NCI-H748 treated with DMSO at 0.1 percent for 48 hours (cell line): ENCODE measurements around the gene VKORC1.

Experiments used
- DNase-seq: peaks from one replicate; lab custom pipeline; 2025; lab: John Stamatoyannopoulos, UW

The VKORC1 gene

DNA sequence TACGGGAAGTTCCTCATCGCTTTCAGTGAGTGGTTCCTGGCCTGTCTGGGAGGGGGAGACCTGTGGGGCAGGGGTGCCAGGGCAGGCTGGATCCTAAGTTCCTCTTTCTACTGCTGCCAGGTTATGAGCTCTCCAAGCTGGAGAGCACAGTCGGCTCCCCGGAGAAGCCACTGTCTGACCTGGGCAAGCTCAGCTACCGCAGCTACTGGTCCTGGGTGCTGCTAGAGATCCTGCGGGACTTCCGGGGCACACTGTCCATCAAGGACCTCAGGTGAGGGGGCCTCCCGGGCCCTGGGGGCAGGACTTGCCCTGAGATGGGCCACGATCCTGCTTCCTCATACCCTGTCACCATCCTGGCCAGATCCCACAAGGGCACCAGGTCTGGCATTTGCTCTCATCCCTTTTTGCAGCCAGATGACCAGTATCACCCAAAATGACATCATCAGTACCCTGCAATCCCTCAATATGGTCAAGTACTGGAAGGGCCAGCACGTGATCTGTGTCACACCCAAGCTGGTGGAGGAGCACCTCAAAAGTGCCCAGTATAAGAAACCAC lies 35.8 kb upstream of the VKORC1 start:
- DNase-seq = no peak

DNA sequence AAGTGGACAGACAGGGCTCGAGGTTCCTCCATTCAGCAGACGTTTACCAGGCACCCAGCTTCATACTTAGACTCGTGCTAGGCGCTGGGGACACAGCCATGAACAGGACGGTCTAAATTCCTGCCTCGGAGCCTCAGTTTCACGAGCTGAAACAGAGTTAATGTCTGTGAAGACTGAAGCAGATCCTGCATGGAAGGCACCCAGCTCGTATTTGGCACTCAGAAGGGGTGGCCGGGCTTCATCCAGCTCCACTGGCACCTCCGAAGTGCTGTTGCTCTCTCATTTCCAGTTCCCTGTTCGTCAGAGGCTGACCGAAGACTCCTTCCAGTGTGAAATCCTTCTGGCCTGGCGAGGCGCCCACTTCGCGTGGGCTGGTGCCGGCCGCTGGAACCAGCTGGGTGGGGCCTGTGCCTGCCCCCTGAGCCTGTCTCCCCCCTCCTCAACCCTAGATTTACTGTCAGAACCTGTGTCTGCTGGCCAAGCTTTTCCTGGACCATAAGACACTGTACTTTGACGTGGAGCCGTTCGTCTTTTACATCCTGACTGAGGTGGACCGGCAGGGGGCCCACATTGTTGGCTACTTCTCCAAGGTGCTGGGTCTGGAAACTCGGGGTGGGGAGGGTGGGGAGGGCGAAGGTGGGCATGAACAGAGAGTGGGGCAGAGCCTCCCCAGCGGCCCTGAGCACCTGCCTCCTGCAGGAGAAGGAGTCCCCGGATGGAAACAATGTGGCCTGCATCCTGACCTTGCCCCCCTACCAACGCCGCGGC lies 35.2 kb upstream of the VKORC1 start:
- DNase-seq = no peak

DNA sequence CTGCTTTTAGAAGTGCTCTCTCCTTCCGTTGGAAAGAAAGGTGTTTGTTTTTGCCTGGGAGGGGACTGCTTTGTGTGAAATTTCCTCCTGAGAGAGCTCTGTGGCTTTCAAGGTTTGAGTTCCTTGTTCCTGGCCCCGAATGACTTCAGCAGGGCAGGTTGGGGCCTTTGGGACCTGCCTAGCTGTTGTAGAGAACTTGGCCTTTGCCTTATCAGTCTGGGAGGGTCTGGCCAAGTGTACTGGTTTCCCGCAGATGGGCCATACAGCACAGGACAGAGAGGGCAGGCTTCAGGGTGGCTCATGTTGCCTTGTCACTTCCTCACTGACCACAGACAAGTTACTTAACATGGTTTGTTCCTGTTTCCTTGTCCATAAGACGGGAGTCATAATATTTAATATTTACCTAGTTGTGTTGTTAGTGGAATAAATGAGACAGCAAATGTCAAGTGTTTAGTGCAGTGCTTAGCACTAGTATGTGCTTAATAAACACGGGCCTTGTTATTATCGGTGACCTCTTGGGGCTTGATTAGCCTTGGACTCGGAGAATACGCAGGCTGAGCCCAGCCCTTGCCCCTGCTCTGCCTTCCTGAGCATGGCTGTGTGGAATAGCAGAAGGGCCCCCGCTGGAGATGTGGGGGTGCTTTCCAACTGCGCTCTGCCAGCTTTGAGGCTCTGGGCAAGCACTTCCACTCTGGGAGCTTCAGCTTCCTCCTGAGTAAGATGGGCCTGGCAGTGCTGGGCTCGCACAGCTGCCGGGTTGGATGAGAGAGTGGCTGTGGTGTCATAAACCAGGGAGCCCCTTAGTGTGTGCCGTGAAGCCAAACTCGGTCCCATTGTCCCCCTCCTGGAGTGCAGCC lies 34.3 kb upstream of the VKORC1 start:
- DNase-seq = no peak

DNA sequence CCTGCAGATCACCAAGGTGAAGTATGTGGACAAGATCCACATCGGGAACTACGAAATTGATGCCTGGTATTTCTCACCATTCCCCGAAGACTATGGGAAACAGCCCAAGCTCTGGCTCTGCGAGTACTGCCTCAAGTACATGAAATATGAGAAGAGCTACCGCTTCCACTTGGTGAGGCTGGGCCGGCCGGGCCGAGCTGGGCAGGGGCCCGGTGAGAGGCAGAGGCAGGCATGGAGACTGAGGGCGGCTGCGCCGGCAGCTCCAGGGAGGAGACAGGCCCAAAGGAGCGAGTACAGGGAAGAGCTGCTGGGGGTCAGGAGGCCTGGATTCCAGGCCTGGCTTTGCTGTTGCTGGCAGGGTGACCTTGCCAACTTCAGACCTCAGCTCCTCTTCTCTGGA lies 32.6 kb upstream of the VKORC1 start:
- DNase-seq = no peak

DNA sequence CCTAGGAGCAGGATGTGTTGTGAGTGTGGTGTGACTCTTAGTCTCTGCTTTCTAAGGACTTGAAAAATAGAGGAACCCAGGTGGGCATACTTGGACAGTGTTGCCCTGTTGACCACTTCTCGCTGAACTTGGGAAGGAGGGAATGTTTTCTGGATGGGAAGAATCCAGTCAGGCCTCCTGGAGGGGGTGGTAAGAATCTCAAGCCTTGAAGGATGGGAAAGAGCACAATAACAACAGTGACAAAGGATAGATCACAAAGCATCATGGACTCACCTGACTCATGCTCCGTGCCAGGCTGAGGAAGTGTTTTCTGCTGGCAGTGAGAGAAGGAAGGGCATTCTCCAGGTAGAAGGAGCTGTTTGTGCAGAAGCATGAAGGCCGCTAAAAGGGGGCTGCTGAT lies 31.2 kb upstream of the VKORC1 start:
- DNase-seq = no peak

DNA sequence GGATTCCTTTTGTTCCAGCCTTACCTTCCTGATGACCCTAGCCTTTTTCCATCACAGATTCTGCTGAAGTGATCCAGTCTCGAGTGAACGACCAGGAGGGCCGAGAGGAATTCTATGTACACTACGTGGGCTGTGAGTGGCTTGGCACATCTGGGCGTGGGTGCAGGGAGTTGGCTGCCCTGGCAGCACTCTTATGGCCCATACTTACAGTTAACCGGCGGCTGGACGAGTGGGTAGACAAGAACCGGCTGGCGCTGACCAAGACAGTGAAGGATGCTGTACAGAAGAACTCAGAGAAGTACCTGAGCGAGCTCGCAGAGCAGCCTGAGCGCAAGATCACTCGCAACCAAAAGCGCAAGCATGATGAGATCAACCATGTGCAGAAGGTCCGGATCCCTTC lies 25.5 kb upstream of the VKORC1 start:
- no peak for DNase-seq

DNA sequence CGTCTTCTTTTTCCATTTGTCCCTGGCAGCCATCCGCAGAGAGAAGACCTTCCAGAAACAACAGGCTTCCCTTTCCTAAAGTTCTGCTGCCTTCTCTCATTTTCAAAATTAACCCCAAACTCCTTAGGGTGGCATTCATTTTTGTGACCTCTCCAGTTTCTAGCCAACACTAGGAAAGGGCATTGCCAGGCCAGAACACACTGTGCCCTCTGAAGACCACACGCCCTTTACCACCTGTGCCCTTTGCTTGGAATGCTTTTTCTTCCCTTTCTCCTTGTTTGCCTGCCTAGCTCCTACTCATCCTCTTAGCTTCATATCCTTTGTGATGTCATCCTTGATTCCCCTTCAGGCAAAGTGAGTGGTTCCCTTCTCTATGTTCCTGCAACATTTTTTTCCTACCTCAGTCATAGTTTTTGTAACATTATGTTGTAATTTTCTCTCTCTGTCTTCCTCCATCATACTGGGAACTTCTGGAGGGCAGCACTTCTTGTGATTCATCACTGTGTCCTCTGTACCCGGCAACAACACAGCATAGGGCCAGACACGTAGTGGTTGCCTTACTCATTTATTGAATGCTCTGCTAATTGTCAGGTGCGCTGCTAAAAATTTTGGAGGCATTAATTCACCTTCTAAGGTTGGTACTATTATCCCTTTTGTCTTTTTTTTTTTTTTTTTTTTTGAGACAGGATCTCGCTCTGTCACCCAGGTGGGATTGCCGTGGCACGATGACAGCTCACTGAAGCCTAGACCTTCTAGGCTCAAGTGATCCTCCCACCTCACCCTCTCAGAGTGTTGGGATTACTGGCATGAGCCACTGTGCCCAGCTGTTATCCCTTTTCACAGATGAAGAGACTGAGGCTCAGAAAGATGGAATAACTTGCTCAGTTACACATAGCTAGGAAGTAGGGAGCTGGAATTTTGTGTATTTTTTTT lies 23.9 kb upstream of the VKORC1 start:
- DNase-seq = no peak

DNA sequence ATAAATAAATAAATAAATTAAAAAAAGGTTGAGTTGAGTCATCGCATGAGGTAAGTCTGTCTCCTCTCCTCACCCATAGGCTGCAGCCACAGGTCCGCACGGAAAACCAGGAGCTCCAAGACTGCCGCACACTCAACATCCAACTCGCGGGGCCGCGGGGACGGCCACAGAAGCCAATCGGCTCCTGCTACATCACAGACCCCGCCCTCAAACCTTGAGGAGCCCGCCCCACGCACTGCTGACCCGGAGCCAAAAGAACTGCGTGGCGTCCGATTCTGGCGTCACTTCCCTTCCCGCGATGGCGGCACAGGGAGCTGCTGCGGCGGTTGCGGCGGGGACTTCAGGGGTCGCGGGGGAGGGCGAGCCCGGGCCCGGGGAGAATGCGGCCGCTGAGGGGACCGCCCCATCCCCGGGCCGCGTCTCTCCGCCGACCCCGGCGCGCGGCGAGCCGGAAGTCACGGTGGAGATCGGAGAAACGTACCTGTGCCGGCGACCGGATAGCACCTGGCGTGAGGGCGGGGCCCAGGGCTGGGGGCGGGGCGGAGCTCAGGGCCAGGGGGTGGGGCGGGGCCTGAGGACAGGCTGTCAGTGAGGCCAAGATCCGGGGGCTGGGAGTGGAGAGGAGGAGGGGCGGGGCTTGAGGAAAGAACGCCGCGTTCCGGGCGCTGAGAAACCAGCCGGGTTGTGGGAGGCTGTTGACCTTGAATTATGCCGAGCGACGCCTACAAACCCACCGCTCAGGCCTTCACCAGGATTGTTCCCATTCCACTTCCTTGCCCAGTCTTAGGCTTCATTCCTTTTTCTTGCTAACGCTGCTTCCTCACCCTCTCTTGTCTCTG lies 23.0 kb upstream of the VKORC1 start, which contains the start of gene KAT8:
Gene KAT8 (plus strand): TSS at position 281 of the 839 bp plus-strand sequence. CDS start 18 bp downstream, at position 299.
- peak; percentile 93 for DNase-seq

DNA sequence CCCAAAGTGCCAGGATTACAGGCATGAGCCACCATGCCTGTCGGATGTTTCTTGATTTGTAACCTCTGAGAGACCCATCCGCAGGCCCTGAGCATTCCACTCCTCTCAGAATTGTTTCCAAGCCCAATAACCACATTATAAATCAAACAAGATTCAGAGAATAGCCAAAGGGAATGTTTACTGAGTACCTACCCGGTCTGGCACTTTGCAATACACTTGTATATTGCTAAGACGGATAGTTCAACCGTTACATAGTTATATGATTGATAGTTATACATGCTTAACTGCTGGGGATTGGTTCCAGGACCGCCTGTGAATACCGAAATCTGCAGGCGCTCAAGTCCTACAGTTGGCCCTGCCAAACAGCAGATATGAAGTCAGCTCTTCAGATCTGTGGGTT lies 19.9 kb upstream of the VKORC1 start:
- no peak for DNase-seq

DNA sequence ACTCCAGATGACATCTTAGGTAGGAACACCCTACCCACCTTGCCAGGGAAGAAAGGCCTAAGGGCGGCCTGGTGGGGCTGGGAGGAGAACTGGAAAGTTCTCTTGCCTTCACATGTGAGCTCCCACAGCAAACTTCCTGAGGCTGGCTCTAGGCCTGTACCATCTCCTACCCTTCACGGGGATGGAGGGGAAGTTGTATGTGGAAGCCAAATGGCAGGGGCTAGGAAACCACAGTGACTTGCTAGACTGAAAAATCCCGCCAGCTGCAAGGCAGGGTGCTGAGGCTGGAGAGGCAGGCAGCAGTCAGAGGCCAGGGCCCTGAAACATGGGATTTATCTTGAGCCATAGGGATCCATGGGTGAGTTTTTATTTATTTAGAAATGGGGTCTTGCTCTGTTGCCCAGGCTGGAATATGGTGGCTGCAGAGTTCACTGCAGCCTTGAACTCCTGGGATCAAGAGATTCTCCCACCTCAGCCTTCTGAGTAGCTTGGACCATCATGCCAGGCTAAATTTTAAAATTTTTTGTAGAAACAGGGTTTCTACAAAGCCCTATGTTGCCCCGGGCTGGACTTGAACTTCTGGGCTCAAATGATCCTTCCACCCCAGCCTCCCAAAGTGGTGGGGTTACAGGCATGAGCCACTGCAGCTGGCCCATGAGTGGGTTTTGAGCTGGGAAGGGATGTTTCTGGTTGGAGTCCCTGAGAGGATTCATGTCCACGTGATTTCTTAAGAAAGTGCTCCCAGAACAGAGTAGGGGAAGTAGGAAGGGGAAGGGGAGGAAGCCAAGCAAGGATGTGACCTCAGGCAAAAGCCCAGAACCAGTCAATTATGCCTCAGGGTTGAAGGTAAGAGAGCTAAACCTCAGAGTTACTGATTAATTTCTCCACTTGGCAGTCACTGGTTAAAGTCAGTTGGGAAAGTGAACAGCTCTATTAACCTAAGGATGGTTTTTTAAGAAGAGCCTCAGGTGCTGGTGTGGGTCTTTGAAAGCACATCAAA lies 18.8 kb upstream of the VKORC1 start:
- DNase-seq = no peak

DNA sequence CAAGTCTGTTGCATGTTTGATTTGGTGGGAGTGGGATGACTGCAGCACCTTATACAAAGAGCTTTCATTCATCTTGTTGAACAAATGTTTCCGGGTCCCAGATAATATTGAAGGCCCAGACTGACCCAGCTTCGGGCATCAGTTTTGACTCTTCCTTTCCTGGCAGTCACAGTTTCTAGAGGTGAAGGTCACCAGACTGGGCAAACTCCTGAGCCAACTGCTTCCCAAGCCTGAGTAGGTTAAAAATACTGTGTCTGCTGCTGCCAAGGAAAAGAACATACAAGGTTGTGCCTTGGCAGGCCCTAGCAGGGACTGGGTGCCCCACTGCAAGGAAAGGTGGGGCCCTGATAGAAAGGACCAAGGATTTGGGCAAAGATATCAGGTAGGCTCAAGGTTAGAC lies 18.1 kb upstream of the VKORC1 start:
- no peak for DNase-seq

DNA sequence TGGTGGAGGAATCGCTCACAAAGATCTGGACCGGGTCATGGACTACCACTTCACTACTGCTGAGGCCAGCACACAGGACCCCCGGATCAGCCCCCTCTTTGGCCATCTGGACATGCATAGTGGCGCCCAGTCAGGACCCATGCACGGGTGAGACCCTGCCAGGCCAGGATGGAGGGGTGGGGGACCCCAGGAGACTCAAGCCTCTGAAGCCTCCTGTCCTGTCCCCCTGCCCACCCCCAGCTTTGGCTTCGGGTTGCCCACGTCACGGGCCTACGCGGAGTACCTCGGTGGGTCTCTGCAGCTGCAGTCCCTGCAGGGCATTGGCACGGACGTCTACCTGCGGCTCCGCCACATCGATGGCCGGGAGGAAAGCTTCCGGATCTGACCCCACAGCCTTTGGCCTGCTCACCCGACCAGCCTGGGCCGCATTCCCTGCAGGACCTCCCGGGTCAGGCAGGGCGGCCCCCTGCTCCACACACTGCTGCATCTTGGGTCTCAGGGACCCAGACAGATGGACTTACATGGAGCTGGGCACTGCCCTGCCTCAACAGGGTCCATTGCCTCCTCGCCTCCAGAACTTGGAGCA lies 17.4 kb upstream of the VKORC1 start:
- no peak for DNase-seq

DNA sequence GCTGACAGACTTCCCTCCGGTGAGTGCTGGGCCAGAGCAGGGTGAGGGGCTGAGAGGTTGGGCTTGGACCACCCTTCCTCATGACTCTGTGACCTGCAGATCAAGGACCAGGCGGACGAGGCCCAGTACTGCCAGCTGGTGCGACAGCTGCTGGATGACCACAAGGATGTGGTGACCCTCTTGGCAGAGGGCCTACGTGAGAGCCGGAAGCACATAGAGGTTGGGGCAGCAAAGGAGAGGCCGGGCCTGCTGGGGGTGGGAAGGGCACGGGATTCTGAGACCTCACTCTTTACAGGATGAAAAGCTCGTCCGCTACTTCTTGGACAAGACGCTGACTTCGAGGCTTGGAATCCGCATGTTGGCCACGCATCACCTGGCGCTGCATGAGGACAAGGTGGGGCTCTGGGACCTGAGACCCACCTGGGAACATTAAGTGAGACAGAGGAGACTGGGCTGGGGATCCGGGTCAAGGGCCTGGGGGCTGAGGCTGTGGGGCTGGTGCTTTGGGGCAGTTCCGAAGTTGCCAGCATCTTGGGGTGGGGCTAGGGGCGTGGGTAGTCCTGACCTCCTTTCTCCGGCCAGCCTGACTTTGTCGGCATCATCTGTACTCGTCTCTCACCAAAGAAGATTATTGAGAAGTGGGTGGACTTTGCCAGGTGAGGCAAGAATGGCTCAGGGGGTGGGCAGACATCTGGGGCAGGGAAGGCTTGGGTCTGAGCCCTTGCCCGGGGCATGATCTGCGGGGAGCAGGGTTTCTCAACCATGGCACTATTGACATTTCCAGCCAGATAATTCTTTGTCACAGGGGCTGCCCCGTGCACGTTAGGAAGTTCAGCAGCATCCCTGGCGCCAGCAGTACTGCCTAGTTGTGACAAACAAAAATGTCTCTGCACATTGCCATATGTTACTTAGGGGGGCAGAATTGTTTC lies 15.8 kb upstream of the VKORC1 start:
- no peak for DNase-seq

DNA sequence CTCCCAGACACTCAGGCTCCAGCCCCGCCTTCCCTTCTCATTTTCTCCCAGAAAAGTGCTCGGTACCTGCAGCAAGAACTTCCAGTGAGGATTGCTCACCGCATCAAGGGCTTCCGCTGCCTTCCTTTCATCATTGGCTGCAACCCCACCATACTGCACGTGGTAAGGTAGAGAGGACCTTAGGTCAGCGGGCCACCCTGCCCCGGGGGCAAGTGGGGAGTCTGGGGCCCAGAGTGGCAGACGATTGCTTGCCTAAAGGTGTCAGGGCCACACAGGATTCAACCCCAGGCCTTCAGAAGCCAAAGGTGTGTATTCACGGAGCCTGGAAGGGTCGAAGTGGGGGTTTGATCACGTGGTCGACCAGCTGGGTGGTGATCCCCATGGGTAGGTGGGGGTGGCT lies 15.0 kb upstream of the VKORC1 start:
- no peak for DNase-seq

DNA sequence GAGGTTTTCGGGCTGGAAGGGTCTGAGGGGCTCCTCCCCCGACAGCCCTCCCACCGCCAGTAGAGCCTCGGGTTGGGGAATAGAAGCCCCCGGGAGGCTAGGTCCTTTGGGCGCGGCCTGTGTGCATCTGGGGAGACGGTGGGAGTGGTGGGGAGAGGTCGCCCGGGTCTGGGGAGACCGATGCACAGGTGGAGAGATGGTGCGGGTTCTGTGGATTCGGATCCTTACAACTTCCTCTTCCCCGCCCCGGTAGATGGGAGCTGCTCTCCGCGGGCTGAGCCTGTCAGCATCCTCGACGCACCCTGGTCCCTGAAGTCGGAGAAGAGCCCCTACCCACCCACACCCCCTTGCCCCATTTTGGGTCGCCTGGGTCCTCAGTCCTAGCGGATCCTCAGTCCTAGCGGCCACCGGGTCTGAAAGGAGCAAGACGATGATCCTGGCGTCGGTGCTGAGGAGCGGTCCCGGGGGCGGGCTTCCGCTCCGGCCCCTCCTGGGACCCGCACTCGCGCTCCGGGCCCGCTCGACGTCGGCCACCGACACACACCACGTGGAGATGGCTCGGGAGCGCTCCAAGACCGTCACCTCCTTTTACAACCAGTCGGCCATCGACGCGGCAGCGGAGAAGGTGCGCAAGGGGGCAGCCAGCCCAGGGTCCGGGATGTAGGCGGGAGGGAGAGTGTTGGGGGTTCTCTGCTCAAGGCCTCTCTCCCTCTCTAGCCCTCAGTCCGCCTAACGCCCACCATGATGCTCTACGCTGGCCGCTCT lies 14.4 kb upstream of the VKORC1 start:
- DNase-seq = no peak

DNA sequence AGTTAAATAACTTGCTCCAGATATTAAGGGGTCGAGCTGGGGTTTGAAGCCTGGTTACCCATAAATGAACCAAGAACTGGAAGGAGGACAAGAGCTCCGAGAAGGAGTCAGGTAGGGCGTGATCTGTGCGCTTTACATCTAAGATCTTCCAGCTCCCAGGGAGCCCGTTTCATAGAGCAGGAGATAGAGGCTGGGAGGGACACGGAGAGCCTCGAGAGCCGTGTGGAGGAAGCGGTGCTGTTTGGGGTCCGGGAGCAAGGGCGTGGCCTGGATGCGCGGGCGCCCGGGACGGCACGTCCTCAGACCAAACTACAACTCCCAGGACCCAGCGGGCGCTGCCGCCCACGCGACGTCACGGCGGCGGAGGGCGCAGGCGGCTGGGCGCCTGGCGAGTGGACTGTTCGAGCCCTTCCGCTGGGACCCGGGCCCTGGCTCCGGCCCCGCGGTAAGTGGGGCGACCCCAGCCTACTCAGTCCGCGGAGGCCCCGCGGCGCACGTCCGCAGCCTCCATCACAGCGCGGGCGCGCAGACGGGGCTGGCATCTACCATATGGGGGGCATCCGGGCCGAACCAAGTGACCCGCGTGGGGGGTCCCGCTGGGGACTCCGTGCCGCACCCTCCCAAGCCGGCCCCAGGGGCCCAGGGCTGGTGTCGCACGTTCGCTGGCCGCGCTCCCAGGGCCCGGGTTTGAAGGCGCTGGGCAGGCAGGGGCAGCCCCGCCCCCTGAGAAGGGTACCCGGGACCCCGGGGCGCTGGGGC lies 13.6 kb upstream of the VKORC1 start, which contains the start of gene BCKDK:
Gene BCKDK (plus strand): TSS at position 352 of the 759 bp plus-strand sequence. CDS start 838 bp downstream, outside the sequence.
- DNase-seq = peak; percentile 20
